Measurements from ENCODE around the gene SLFN14.

GRCh38 chr17:35531160-35531559, 29.5 kb downstream of the SLFN14 start:
- TF ChIP-seq CTCF (IDR thresholded peaks at IDR 0.05), result no peak
- no peak for TF ChIP-seq ZFX (IDR thresholded peaks at IDR 0.05; ENCODE audit: borderline replicate concordance)
